HG03097 (cell line): ENCODE results near the gene FXYD7.
"Not testable (repeated sequence)": the region's sequence is repeated elsewhere in the genome, so short reads cannot be mapped to it uniquely, and the experiment has no call there.

Experiments
- ATAC-seq: cut with Tn5 transposase; IDR thresholded peaks from one replicate; pipeline ENCODE4 v1.9.1; 2021; ENCODE audit not compliant: unreplicated experiment, low FRiP score

Gene FXYD7

DNA sequence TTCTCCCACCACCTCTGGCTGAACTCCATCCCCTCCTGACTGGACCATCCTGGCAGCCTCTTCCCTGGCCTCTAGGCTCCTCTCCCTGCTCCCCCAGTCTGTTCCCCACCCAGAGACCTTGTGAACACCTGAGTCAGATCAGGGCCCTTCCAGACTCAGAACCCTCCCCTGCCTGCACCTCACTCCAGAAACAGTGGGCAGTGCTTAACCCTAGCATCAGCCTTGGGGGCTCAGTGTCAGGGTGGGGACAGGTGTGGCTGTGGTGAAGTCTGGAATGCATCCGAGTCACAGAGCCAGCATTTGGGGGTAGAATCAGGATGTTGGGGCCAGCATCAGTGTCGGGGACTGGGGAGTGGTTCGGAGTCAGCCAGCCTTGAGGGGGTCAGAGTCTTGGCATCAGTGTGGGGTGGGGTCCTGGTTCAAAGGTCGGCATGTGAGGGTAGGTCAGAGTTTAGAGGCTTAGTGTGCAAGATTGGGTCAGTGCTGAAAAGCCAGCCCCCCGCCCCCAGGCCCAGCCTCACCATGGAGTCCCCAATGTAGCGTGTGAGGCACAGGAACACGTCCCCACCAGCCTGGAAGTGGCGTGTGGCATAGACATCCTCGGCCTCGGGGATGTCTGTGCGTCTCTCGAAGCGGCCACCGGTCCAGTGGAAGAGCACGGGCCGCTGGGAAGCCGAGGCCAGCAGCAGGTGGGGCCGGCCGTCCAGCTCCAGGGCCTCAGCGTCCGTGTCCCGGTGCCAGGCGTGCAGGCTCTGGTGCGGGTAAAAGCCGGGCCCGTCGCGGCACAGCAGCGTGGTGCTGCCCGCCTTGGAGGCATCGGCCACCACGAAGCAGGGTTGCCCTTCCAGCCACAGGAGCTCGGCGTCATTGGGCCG lies 17.1 kb upstream of the FXYD7 start:
- ATAC-seq, result no peak

DNA sequence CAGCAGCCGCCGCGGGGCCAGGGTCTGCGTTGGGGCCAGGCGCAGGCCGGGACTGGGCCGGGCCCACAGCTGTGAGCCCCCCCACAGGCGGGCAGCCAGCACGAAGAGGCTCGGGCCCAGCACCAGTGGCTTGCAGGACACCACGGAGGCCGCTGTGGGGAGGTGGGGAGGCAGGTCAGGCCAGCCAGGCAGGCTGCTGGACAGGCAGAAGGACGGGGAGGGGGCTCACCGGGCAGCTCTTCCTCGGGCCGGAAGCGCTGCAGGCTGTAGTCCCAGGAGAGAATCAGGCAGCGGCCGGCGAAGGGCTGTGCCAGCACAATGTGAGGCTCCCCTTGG lies 16.5 kb upstream of the FXYD7 start:
- ATAC-seq, result no peak

DNA sequence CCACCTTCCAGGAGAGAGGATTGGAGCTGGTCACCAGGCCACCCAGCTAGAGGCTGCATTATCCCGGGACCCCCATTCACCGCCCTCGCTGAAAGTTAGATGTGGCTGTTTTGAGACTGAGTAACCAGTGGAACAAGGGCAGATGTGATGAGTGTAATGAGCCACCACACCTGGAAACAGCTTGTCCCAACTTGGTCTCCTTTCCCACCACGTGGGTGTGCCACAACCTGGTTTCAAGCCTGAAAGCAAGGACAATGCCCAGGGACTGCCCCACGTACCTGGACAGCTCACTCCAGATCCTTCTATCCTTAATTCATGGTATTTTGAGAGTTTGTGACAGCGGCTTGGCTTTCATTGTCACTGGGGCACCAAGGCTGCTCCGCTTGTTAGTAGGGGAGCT lies 15.2 kb upstream of the FXYD7 start:
- ATAC-seq, result no peak

DNA sequence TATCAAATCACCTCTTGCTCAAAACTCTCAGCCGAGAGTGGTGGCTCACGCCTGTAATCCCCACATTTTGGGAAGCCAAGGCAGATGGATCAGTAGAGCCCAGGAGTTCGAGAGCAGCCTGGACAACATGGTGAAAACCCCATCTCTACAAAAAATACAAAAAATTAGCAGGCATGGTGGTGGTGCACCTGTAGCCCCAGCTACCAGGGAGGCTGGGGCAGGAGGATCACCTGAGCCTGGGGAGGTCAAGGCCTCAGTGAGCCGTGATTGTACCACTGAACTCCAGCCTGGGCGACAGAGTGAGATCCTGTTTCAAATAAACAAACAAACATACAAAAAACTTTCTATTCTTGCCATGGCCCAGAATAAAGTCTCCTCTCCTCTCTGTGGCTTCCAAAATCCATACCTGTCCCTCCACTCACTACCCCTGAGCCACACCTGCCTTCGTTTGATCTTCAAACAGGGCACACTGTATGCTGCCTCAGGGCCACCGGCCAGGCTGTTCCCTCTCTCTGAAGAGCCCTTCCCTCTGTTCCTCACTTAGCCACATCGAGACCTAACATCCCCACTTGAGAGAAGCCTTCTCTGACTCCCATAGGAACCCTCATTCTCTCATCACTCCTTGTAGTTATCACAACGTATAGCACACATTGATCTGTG lies 14.5 kb upstream of the FXYD7 start:
- ATAC-seq, result no peak

DNA sequence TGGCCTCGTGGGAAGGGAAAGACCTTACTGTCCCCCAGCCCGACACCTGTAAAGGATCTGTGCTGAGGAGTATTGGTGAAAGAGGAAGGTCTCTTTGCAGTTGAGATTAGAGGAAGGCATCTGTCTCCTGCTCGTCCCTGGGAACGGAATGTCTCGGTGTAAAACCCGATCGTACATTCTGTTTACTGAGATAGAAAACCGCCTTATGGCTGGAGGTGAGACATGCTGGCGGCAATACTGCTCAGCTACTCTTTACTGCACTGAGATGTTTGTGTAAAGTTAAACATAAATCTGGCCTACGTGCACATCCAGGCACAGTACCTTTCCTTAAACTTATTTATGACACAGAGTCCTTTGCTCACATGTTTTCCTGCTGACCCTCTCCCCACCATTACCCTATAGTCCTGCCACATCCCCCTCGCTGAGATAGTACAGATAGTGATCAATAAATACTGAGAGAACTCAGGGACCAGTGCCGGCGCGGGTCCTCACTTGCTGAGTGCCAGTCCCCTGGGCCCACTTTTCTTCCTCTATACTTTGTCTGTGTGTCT lies 13.3 kb upstream of the FXYD7 start:
- not testable (repeated sequence) for ATAC-seq

DNA sequence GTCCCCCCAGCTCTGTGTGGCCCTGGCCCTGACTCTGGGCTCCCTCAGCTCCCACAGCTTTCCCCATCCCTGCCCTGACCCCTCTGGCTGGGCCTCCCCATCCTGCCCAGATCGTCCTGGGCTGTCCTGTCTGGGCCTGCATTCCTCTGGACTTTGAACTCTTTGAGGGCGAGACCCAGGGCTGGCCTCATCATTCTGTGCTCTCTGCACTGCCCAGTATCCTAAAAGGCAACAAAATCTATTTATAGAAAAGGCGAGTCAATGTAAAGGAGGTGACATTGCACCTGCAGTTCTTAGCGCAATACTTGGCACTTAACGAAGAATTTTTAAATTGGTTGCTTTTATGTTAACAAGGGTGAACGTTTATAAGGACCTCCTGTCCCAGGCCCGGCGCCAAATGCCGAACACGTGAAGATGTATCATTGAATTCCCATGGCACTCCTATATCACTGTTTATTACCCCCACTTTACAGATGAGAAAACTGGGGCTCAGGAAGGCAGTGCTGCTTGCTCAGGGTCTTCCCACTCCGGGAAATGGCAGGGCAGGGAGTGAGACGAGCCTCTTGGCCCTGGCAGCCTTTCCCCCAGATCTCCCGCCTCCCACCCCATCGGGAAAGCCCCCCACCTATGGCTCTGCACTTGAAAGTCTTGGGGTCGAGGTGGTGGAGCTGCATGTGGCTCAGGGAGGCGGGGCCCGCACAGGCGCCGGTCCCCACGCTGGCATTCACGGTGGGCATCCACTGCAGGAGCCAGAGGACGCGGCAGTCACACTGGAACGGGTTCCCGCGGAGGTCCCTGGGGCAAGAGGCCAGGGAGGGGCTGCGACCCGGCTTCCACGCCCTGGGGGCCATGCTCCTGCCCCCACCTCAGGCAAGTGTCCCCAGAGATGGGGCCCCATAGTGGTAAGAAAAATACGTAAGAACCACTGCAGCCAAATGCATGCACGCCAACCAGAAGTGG lies 12.0 kb upstream of the FXYD7 start:
- no peak for ATAC-seq

DNA sequence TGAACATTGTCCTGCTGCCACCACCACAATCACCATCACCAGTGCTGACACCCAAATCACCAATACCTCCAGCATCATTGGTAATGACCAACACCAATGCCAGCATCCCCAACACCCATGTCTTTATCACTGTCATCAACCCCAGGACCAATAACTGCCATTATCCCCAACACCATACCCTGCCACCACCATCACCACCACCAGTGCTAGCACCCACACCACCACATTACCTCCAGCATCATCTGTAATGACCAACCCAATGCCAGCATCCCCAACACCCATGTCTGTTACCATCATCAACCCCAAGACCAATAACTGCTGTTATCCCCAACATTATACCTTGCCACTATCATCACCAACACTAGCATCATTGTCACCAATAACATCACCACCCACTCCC lies 10.8 kb upstream of the FXYD7 start:
- no peak for ATAC-seq

DNA sequence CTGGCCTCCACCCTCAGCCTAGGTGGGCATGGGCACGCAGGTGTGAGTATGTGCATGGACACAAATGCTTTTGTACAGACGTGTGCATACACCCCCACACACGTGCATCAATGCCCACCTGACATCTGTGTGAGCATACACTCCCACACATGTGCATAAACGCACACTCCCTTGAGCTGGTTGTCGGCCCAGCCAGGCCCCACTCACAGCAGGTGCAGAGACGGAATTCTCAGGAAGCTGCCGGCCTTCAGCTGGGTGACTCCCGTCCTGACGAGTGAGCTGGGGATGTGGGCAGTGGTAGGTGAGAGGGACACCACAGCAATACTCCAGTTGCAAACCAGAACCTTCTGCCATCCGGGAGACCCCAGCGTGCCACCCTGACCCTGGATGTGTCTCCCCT lies 9.2 kb upstream of the FXYD7 start:
- no peak for ATAC-seq

DNA sequence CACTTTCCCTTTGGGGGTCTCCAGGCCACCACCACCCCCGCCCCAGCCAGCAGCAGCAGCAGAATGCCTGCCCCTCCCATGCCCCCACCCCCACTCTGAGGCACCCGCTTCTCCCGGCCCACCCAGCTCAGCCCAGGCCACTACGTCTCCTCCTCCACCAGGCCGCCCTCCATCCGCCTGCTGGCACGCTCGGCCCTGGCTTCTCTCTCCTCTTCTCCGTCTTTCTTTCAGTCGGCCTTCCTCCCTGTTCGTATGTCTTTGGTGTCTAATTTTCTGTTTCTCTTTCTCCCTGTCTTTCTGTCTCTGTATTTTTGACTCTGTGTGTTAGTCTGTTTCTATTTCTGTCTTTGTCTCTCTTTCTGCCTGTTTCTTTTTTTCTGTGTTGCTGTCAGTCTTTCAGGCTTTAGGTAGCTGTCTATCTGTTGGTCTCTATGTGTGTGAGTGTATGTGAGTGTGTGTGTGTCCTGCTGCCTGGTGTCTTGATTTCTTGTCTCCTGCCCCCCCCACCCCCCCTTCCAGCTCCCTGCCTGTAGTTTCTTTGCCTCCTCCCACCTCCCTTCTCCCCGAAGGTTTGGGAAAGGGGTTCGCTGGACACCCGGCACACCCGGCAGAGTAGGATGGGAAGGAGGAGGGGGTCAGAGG lies 8.3 kb upstream of the FXYD7 start, which contains the start of gene LGI4:
Gene LGI4 (minus strand): TSS at position 459 of the 642 bp plus-strand sequence. CDS start 379 bp downstream, at position 80.
- no peak for ATAC-seq

DNA sequence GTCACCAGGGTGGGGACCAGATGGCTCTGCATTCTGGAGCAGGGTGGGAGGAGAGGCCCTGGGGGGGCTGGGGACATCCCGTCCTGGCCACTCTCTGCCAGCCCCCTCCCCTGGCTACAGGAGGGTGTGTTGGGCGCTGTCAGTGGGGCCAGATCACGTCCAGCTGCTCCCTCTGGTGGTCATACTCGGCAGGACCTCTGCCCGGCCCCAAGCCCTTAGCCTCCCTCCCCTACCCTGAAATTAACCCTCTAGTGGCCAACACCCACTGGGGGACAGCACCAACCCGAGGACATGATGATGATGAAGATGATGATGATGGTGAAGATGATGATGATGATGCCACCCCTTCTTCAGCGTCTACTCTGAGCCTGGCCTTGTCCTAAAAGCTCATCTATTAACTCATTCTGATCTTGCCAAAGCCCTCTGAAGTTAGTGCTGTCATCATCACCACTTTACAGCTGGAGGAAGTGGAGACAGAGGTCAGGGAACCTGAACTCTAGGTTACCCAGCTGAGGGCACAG lies 7.6 kb upstream of the FXYD7 start:
- ATAC-seq, result no peak

DNA sequence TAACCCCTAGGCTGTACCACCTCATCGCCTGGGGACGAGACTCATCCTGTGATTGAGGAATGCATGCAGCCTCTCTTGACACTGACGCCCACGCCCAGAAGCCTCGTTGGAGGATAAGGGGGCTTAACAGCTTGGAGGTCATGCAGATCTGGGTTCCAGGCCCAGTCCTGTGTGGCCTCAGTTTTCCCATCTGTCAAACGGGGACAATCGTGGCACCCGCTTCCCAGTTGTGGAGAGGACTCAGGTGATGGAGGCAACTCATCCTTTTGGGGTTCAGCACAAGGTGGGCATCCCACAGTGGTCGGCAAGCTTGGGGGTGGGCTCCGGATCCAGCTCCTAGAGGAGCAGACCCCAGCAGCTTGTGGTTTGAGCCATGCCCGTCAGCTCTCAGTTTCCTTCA lies 6.8 kb upstream of the FXYD7 start:
- ATAC-seq, result no peak

DNA sequence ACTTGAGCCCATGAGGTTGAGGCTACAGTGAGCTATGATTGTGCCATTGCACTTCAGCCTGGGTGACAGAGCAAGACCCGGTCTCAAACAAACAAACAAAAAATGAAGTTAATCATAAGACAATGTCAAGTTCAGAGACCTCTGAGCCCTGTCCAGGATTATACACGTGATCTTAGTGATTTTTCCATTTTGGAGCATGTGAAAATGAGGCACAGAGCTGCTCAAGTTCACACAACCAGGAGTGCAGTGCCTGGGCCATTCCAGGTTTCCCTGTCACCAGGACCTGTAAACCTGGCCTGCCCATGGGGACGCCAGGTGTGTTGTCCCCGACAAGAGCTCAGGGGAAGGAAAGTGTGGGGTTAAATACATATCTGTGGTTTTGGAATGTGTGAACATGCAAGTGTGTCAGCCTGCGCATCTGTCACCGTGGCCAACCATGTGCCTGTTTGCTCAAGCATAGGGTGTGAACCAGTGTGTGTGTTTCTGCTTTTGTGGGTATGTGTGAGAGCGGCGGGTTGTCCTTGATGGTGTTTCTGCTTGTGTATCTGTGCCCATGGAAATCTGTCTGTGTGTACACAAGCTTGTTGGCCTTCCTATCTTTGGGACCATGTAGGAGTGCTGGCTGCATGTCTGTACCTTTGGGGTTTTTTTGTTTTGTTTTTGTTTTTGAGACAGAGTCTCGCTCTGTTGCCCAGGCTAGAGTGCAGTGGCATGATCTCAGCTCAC lies 5.9 kb upstream of the FXYD7 start:
- no peak for ATAC-seq

DNA sequence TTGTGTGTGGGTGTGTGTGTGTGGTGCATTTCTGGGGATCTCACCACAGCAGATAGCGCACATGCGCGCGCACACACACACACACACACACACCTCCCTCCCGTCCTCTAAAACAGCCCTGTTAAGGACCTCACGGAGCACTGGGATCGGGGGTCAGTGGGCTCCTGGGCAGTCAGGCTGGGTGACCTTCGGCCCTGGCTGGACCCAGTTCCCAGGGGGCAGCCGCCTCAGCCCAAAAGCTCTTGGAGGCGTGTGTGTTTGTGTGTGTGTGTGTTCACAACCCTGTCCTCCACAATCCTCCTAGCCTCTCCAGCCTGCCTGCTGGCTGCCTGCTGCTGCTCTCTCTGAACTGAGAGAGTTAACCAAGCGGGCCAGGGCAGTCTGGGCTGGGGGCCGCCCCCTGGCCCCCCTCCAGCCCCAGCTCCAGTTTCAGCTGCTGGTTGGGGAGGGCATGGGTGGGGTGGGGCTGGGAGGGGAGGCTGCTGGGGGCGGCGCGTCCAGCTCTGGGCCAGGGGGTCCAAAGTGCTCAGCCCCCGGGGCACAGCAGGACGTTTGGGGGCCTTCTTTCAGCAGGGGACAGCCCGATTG lies 4.7 kb upstream of the FXYD7 start, which contains the start of gene FXYD1:
Gene FXYD1 (plus strand): TSS at position 520 of the 588 bp plus-strand sequence. CDS start 1,256 bp downstream, outside the sequence.
- ATAC-seq, result no peak

DNA sequence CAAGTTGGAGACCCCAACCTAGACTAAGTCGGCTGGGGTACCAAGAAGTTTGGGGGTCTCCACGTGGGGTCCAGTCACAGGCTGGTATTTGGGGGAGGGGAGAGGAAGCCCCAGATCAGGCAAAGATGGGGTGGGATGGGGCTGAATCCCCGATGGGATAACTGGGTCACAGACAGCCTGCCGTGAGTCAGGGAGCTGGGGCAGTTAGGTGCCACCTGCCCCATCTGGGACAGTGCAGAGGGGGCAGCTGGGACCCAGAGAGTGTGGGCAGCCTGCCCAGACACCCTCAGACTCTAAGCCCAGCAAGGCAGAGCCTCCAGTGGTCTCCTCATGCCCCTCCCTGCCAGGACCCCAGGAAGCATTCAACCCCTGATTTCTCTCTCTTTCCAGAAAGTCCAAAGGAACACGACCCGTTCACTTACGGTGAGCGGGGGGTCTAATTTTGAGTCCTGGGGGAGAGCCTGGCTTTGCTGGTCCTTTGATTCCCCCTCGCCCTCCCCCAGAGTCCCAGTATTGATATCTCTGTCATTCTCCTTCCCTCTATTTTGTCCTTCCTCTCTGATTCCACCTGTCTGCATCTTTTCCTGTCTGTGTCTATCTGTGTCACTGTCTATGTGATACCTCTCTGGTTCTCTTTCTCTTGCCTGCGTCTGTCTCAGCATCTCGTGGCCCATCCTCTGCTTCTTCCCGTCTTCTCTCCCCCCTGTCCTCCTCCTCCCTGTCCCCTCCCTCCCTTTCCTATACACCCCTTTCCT lies 2.7 kb upstream of the FXYD7 start:
- no peak for ATAC-seq

DNA sequence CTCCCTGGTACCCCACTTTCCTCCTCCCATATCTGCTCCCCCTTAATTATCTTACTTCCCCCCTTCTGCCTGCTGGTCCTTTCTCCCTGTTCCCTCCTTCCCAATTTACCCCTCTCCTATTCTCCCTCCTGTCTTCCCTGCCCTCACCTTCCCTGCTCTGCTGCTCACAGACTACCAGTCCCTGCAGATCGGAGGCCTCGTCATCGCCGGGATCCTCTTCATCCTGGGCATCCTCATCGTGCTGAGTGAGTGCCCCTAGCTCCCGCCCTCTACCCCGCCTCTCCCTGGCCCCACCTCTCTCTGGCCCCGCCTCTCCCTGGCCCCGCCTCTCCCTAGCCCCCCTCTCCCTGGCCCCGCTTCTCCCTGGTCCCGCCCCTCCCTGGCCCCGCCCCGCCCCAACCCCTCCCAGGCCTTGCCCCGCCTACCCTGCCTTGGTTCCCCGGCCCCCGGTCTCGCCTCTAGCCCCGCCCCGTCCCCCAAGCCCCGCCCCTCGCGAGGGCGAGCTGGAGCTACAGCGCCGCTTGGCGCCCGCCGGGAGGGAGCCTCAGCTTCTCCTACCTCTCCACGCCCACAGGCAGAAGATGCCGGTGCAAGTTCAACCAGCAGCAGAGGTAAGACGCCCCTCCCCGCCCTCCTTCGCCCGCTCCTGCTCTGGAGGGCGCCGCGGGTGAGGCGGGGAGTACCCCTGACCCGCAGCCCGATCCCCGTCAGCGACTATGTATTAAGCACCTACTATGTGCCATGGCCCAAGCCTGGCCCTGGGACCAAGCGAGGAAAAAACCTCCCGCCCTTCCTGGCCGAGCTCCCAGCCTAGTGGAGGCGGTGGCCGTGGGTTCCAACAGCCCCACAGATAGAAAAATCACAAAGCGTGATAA lies 1.9 kb upstream of the FXYD7 start:
- ATAC-seq, result peak; percentile 53

DNA sequence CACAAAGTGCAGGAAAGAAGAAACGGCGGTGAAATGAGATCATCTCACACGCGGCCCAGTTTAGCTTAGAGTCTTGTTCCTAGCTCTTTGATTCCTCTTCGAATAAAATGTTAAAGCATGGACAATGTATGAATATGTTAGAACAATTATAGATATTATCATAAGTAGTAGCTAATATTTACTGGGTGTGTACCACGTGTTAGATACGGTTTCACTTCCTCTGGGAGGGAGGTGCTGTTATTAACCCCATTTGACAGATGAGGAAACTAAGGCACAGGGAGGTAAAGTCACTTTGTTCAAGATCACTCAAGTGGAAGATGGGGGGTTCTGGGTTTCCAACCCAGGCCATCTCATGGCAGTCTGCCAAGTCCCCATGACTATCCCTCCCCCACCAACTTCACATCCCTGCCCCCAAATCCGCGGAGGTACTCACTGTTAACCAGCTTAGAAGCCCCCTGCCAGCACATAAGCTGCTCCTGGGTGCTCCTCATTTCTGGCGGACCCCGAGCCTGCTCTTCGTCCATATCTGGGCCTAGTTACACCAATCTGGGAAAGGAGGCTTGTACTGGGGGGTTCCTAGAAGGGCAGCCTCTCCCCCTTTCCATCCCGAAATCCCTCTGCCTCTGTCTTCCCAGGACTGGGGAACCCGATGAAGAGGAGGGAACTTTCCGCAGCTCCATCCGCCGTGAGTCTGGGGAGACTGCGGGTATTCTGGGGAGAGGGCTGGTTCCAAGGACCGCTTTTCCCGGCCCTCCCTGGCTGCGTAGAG lies 1.0 kb upstream of the FXYD7 start:
- no peak for ATAC-seq
